Upper lobe of left lung (tissue), 6 donors: Measurements from ENCODE around the gene FADS6. TPM values are rescaled to one million over a fixed set of nuclear protein-coding genes. Genes with fewer than 3 reads are reported as not detected.

Experiments
- ATAC-seq, 2 donors: fragments of 200-7000 bp; cut with Tn5 transposase; one replicate each; pipeline ENCODE4 v1.9.1; 2022; ENCODE audit warnings: mild to moderate bottlenecking in 2 of 2, moderate library complexity in 2 of 2; ENCODE audit not compliant: low FRiP score in 2 of 2
- DNase-seq, 2 donors: peaks; one replicate each; pipeline ENCODE4 v3.0.0-alpha.2; 2019 to 2020
- H3K27ac ChIP-seq, 4 donors: fragments of 200-600 bp; sonication (generic); one replicate each; pipeline ENCODE4 v1.5.1; 2016 to 2019
- H3K27me3 ChIP-seq, 4 donors: fragments of 200-600 bp; sonication (generic); one replicate each; pipeline ENCODE4 v1.5.1; 2017 to 2019
- H3K36me3 ChIP-seq, 4 donors: fragments of 200-600 bp; sonication (generic); one replicate each; pipeline ENCODE4 v1.5.1; 2016 to 2019
- H3K4me1 ChIP-seq, 4 donors: fragments of 200-600 bp; sonication (generic); one replicate each; pipeline ENCODE4 v1.5.1; 2018 to 2019
- H3K4me3 ChIP-seq, 4 donors: fragments of 200-600 bp; sonication (generic); one replicate each; pipeline ENCODE4 v1.5.1; 2017 to 2019; ENCODE audit warnings: mild to moderate bottlenecking in 2 of 4, moderate library complexity in 1 of 4
- H3K9me3 ChIP-seq, 4 donors: fragments of 200-600 bp; sonication (generic); one replicate each; pipeline ENCODE4 v1.5.1; 2018 to 2019
- CTCF ChIP-seq, 6 experiments: fragments of 450-650 bp in 4 of 6; fragments of 200-600 bp in 2 of 6; sonication (generic) in 2 of 6; IDR thresholded peaks; one replicate each; pipeline ENCODE4 v1.5.1; 2016 to 2019; ENCODE audit warnings: antibody characterized with exemption in 6 of 6
- EP300 ChIP-seq, 4 donors: sonication (generic); formaldehyde crosslinking; IDR thresholded peaks; one replicate each; pipeline ENCODE4 v1.5.1; 2017; ENCODE audit warnings: antibody characterized with exemption in 4 of 4, control low read depth in 2 of 4
- POLR2A ChIP-seq, 4 donors: fragments of 450-650 bp; IDR thresholded peaks; one replicate each; pipeline ENCODE4 v1.5.1; 2016 to 2017; ENCODE audit warnings: antibody characterized with exemption in 4 of 4, mild to moderate bottlenecking in 2 of 4
- POLR2AphosphoS5 ChIP-seq, 2 donors: sonication (generic); formaldehyde crosslinking; IDR thresholded peaks; one replicate each; pipeline ENCODE4 v1.5.1; 2017; ENCODE audit warnings: antibody characterized with exemption in 2 of 2
- WGBS, 2 donors: methylation state at CpG; one replicate each; pipeline ENCODE4 v1.1.5; 2017 to 2018; 5-methylcytosine and 5-hydroxymethylcytosine counted together
- total RNA-seq, 6 donors: library from RNA; depleted of rRNA in 4 of 6; stranded (reverse); fragments of >200 nt in 4 of 6; gene quantifications; one replicate each; pipeline versions ENCODE4 v1.1.0 to v1.2.1, GENCODE V29; 2016 to 2021
- donor health status: DM: no; HTN: no; CAD: no; lungs with moderate emphysema.
- donor health status: DM: no; HTN: yes; CAD: no; lungs with severe emphysema.

FADS6 gene
- total RNA-seq, 6 donors from 2014 or later, result not detected

- Histone ChIP-seq H3K9me3 (no peaks in the 10 kb centered on the region), H3K27ac (no peak overlapping the region), H3K4me3 (no peak overlapping the region), H3K4me1 (peaks cover 20 to 31% (median 25%) of the 10 kb centered on the region in 4 donors), H3K27me3 (peaks cover 0 to 24% (median 16%) of the 10 kb centered on the region in 4 donors), H3K36me3 (no peaks in the 10 kb centered on the region)
- ATAC-seq, result peak; percentile 71 to 76
- peak; percentile 95 to 97 (median 96) for TF ChIP-seq CTCF (IDR thresholded peaks at IDR 0.05)
- no peak for TF ChIP-seq POLR2AphosphoS5 (IDR thresholded peaks at IDR 0.05)
- 27 to 43% methylated on average over 5 to 11 of the region's 11 CpGs for WGBS, 2 donors
- peak in 1 of 2 donors; percentile 76 for DNase-seq
These were observed 28.5 kb downstream of the FADS6 start for GRCh38 chr17:74864866-74865395.

- no peak for DNase-seq
- ATAC-seq, result no peak
- peaks cover 26 to 36% (median 30%) of the 10 kb centered on the region in 4 donors for H3K4me1 ChIP-seq
- peaks cover 2 to 29% (median 21%) of the 10 kb centered on the region in 4 donors for H3K27me3 ChIP-seq
- H3K36me3 ChIP-seq, result no peaks in the 10 kb centered on the region
- H3K9me3 ChIP-seq, result no peaks in the 10 kb centered on the region
- TF ChIP-seq POLR2AphosphoS5 (IDR thresholded peaks at IDR 0.05) (no peak), POLR2A (IDR thresholded peaks at IDR 0.05) (no peak), EP300 (IDR thresholded peaks at IDR 0.05) (no peak), CTCF (IDR thresholded peaks at IDR 0.05) (no peak)
- 94 to 98% methylated on average over 5 to 12 of the region's 15 CpGs for WGBS, 2 donors
- H3K4me3 ChIP-seq, result no peak overlapping the region
- H3K27ac ChIP-seq, result no peak overlapping the region
These were observed 29.1 kb downstream of the FADS6 start for GRCh38 chr17:74864297-74864865.

- Histone ChIP-seq H3K27ac (no peak overlapping the region), H3K9me3 (no peaks in the 10 kb centered on the region), H3K27me3 (peaks cover 2 to 37% (median 28%) of the 10 kb centered on the region in 4 donors), H3K4me3 (no peak overlapping the region), H3K36me3 (no peaks in the 10 kb centered on the region), H3K4me1 (peaks cover 26 to 35% (median 32%) of the 10 kb centered on the region in 4 donors)
- no peak for TF ChIP-seq EP300 (IDR thresholded peaks at IDR 0.05)
- TF ChIP-seq POLR2A (IDR thresholded peaks at IDR 0.05), result no peak
- TF ChIP-seq CTCF (IDR thresholded peaks at IDR 0.05), result no peak
- no peak for TF ChIP-seq POLR2AphosphoS5 (IDR thresholded peaks at IDR 0.05)
- ATAC-seq (no peak), DNase-seq (no peak)
- WGBS, 2 donors, result 91% methylated on average over 18 to 25 of the region's 25 CpGs
These were observed 29.8 kb downstream of the FADS6 start for GRCh38 chr17:74863420-74864296.

- TF ChIP-seq POLR2AphosphoS5 (IDR thresholded peaks at IDR 0.05), result no peak
- TF ChIP-seq POLR2A (IDR thresholded peaks at IDR 0.05), result no peak
- no peak for TF ChIP-seq EP300 (IDR thresholded peaks at IDR 0.05)
- TF ChIP-seq CTCF (IDR thresholded peaks at IDR 0.05), result no peak
- DNase-seq (no peak), ATAC-seq (no peak)
- WGBS, 2 donors, result 80 to 91% methylated on average over 4 to 6 of the region's 6 CpGs
- H3K36me3 ChIP-seq, result no peaks in the 10 kb centered on the region
- H3K9me3 ChIP-seq, result no peaks in the 10 kb centered on the region
- H3K27ac ChIP-seq, result no peak overlapping the region
- H3K4me3 ChIP-seq, result no peak overlapping the region
- peaks cover 2 to 38% (median 28%) of the 10 kb centered on the region in 4 donors for H3K27me3 ChIP-seq
- H3K4me1 ChIP-seq, result peaks cover 26 to 31% (median 30%) of the 10 kb centered on the region in 4 donors
These were observed 30.5 kb downstream of the FADS6 start for GRCh38 chr17:74862919-74863318.
